ENCODE measurements around the gene EVX1.

The EVX1 gene

GRCh38 chr7:27203964-27204594 lies 38.5 kb upstream of the EVX1 start:
- no peak for DNase-seq (ENCODE audit: extremely low spot score)
- POLR2A ChIA-PET = no interaction called here
- TF ChIP-seq ELF4 (IDR thresholded peaks at IDR 0.05) = no peak
- TF ChIP-seq TARDBP (IDR thresholded peaks at IDR 0.05) = no peak
- no peak for TF ChIP-seq CTBP1 (IDR thresholded peaks at IDR 0.05; ENCODE audit: borderline replicate concordance)
- no peak for TF ChIP-seq SP1 (IDR thresholded peaks at IDR 0.05)
- no peak for TF ChIP-seq L3MBTL2 (conservative IDR thresholded peaks at IDR 0.05)
- no peak for TF ChIP-seq SUZ12 (IDR thresholded peaks at IDR 0.05)
- TF ChIP-seq NFRKB (IDR thresholded peaks at IDR 0.05) = no peak
- no peak for TF ChIP-seq FOXA1 (IDR thresholded peaks at IDR 0.05)
- no peak for TF ChIP-seq FOXM1 (IDR thresholded peaks at IDR 0.05; ENCODE audit: borderline replicate concordance)
- TF ChIP-seq PKNOX1 (IDR thresholded peaks at IDR 0.05) = no peak
- TF ChIP-seq LEF1 (IDR thresholded peaks at IDR 0.05; ENCODE audit: borderline replicate concordance) = no peak
- TF ChIP-seq BHLHE40 (IDR thresholded peaks at IDR 0.05; ENCODE audit: borderline replicate concordance) = no peak
- no peak for TF ChIP-seq ARNT (IDR thresholded peaks at IDR 0.05)
- no peak for TF ChIP-seq FOXK2 (IDR thresholded peaks at IDR 0.05)
- no peak for TF ChIP-seq ZNF384 (IDR thresholded peaks at IDR 0.05)
- TF ChIP-seq HDGF (IDR thresholded peaks at IDR 0.05; ENCODE audit: borderline replicate concordance) = no peak
- CTCF ChIA-PET = no interaction called here

DNA sequence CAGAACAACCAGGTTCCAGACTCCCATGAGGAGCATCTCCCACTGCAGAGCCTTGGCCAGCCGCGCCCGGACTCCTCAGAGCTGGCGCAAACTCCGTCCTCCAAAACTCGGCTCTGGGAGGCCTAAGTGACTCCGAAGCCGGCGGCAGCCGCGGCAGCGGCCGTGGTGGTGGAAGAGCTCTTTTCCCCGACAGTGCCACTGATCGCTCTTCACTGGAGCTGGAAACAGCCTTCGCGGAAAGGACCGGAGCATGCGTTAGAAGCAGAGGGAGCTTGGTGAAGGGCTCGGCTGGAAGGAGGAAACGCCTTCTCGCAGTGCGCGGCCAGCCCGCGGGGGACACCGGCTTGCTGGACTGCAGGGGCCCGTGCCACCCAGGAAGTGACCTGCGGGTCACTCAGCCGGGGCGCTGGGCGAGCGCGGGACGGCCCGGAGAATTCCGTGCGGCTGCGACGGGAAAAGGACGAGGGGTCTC lies 37.7 kb upstream of the EVX1 start:
- CTCF ChIA-PET = no interaction called here
- TF ChIP-seq ARNT (IDR thresholded peaks at IDR 0.05) = no peak
- POLR2A ChIA-PET = no interaction called here
- no peak for DNase-seq (ENCODE audit: extremely low spot score)

DNA sequence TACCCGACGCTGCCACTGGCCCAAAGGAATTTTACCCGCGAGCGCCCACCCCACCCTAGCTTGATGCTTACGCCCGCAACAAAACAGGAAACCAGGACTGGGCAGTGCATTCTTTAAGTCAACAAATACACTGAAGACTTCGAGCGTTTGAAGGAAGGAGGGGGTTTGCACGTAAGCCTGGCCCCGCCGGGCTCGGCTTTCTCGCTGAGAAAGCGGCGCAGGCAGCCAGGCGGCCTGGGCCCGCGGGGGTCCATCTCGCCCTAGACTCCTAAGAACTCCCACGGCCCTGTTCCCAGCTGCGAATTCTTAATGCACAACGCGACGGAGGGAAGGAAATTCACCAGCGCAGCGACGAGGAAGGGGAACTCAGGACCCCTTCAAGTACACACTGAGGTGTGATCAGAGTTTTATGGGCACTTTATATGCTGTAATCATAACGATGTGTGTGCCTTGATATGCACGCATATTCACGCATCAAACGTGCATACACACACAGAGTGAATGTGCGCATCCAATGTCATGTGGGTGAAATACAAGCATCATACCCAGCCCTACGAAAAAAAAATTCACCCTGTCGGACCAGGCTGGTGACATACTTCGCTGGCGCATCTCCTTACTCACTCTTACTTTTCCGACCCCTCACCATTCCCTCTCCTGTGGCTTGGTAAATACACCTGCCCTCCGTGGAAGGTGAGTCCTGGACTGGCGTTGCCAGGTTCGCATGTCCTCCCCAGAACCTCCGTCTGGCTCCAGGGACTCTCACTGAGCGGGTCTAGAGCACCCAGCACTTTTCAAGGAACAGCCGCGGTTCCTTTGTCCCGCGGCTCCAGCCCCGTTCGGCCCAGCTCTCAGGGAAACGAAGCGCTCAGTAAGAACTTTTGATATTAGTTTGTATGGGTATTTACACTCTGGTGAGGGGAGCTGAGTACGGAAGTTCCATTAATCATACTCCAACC lies 37.0 kb upstream of the EVX1 start:
- no peak for TF ChIP-seq LEF1 (IDR thresholded peaks at IDR 0.05; ENCODE audit: borderline replicate concordance)
- no peak for TF ChIP-seq ARNT (IDR thresholded peaks at IDR 0.05)
- no peak for TF ChIP-seq PKNOX1 (IDR thresholded peaks at IDR 0.05)
- TF ChIP-seq BHLHE40 (IDR thresholded peaks at IDR 0.05; ENCODE audit: borderline replicate concordance) = no peak
- TF ChIP-seq TARDBP (IDR thresholded peaks at IDR 0.05) = no peak
- no peak for TF ChIP-seq FOXA1 (IDR thresholded peaks at IDR 0.05)
- TF ChIP-seq FOXM1 (IDR thresholded peaks at IDR 0.05; ENCODE audit: borderline replicate concordance) = no peak
- no peak for TF ChIP-seq L3MBTL2 (conservative IDR thresholded peaks at IDR 0.05)
- TF ChIP-seq NFRKB (IDR thresholded peaks at IDR 0.05) = no peak
- no peak for TF ChIP-seq SUZ12 (IDR thresholded peaks at IDR 0.05)
- no peak for TF ChIP-seq HDGF (IDR thresholded peaks at IDR 0.05; ENCODE audit: borderline replicate concordance)
- TF ChIP-seq ELF4 (IDR thresholded peaks at IDR 0.05) = no peak
- no peak for DNase-seq (ENCODE audit: extremely low spot score)
- ChIA-PET POLR2A (no interaction called here), CTCF (no interaction called here)

DNA sequence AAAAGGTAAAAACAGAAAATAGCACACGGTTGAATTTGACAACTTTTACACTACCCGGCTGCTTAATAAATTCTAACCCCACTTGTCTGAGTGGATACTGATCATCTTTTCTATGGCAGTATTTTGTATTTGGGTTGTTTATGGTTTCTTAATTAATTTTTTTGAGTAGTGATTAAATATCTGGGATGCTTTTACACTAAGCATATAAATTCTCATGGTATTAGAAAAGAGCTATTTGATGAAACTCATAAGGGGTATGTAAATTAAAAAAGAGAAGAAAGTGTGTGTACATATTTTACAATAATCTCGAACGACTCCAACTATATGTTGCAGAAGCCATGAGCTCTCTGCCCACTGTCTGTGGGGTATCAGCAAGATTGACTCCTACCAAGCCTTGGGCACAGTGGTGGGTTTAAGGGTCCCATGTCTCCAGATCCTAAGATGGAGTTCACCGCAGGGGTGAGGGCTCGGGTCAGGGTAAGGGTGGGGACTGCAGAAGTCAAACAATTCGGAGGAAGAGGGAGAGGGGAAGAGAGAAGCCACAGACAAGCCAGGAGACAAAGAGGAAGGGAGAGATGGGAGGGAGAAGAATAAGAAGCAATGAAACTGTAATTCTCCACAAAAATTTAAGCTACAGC lies 35.1 kb upstream of the EVX1 start:
- TF ChIP-seq ZNF384 (IDR thresholded peaks at IDR 0.05) (no peak), LEF1 (IDR thresholded peaks at IDR 0.05; ENCODE audit: borderline replicate concordance) (no peak), PKNOX1 (IDR thresholded peaks at IDR 0.05) (no peak), BHLHE40 (IDR thresholded peaks at IDR 0.05; ENCODE audit: borderline replicate concordance) (no peak), CTBP1 (IDR thresholded peaks at IDR 0.05; ENCODE audit: borderline replicate concordance) (no peak), SP1 (IDR thresholded peaks at IDR 0.05) (no peak), ELF4 (IDR thresholded peaks at IDR 0.05) (no peak), L3MBTL2 (conservative IDR thresholded peaks at IDR 0.05) (no peak), SUZ12 (IDR thresholded peaks at IDR 0.05) (no peak)
- no peak for DNase-seq (ENCODE audit: extremely low spot score)
- CTCF ChIA-PET = interaction anchor here (1.6 kb wide), 1 partner anchor 9 kb away, joined by 5 read pairs; no protein-coding TSS in a partner anchor
- POLR2A ChIA-PET = no interaction called here

DNA sequence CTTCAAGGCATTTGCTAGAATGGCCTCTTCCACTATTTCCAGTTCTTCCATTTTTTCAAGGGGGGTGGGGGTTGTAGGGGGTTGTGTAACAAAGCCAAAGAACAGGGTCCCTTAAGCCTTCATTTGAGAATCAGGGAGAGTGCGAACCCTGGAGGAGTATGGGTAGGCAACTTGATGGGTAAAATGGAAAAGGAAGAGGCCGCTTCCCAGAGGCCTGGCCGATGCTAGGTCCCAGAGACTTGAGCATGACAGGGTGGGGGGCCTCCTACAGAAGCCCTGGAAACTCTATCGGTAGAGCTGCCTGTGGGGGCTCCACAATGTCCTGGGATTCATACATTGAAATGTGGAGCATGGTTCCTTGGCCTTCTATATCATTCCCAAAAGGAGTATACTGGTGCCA lies 33.6 kb upstream of the EVX1 start:
- DNase-seq (ENCODE audit: extremely low spot score) = no peak
- CTCF ChIA-PET = interaction anchor here (1.0 to 1.6 kb wide), 4 partner anchors 9 to 565 kb away, joined by 3 to 4 read pairs (median 4); partner anchors contain the start of gene HOXA13
- POLR2A ChIA-PET = interaction anchor here (1.2 kb wide), 1 partner anchor 9 kb away, joined by 4 read pairs; the partner anchor contains the start of gene HOXA13
- TF ChIP-seq LEF1 (IDR thresholded peaks at IDR 0.05; ENCODE audit: borderline replicate concordance) (no peak), BHLHE40 (IDR thresholded peaks at IDR 0.05; ENCODE audit: borderline replicate concordance) (no peak), CTBP1 (IDR thresholded peaks at IDR 0.05; ENCODE audit: borderline replicate concordance) (no peak), FOXA1 (IDR thresholded peaks at IDR 0.05) (no peak), TARDBP (IDR thresholded peaks at IDR 0.05) (no peak), ARNT (IDR thresholded peaks at IDR 0.05) (no peak), SP1 (IDR thresholded peaks at IDR 0.05) (no peak), FOXM1 (IDR thresholded peaks at IDR 0.05; ENCODE audit: borderline replicate concordance) (no peak), PKNOX1 (IDR thresholded peaks at IDR 0.05) (no peak), L3MBTL2 (conservative IDR thresholded peaks at IDR 0.05) (no peak), ZNF384 (IDR thresholded peaks at IDR 0.05) (no peak), NFRKB (IDR thresholded peaks at IDR 0.05) (no peak), FOXK2 (IDR thresholded peaks at IDR 0.05) (no peak)

Measured in HEK293T (cell line).